GM19397 (cell line): ENCODE measurements around the gene VPS35L.

Experiments used
- ATAC-seq: cut with Tn5 transposase; IDR thresholded peaks from one replicate; pipeline ENCODE4 v1.9.1; 2021; ENCODE audit warnings: mild to moderate bottlenecking, moderate library complexity; ENCODE audit not compliant: unreplicated experiment

The VPS35L gene

GRCh38 chr16:19688396-19689024 is 133.0 kb downstream of the VPS35L start:
- no peak for ATAC-seq

- no peak for ATAC-seq
Observed at GRCh38 chr16:19689342-19689741, 133.8 kb downstream of the VPS35L start.

- ATAC-seq, result no peak
Observed at GRCh38 chr16:19690196-19690595, 134.7 kb downstream of the VPS35L start.

GRCh38 chr16:19691161-19691711 is 135.7 kb downstream of the VPS35L start:
- ATAC-seq, result no peak

- no peak for ATAC-seq
Observed at GRCh38 chr16:19694989-19695388, 139.5 kb downstream of the VPS35L start.

- no peak for ATAC-seq
Observed at GRCh38 chr16:19696328-19696727, 140.8 kb downstream of the VPS35L start.

- ATAC-seq, result no peak
Observed at GRCh38 chr16:19696961-19697360, 141.5 kb downstream of the VPS35L start.

- no peak for ATAC-seq
Observed at GRCh38 chr16:19697756-19698318, 142.3 kb downstream of the VPS35L start.

- ATAC-seq, result no peak
Observed at GRCh38 chr16:19698480-19699465, 143.3 kb downstream of the VPS35L start.

GRCh38 chr16:19699472-19699871 is 144.0 kb downstream of the VPS35L start:
- no peak for ATAC-seq

- ATAC-seq, result no peak
Observed at GRCh38 chr16:19700319-19700781, 144.8 kb downstream of the VPS35L start.

GRCh38 chr16:19701091-19701490 is 145.6 kb downstream of the VPS35L start:
- no peak for ATAC-seq

- ATAC-seq, result no peak
Observed at GRCh38 chr16:19703172-19703889, 147.8 kb downstream of the VPS35L start.

GRCh38 chr16:19704321-19705145 is 149.0 kb downstream of the VPS35L start:
- no peak for ATAC-seq

- no peak for ATAC-seq
Observed at GRCh38 chr16:19705146-19705501, 149.6 kb downstream of the VPS35L start.

- ATAC-seq, result no peak
Observed at GRCh38 chr16:19705843-19706242, 150.3 kb downstream of the VPS35L start.

GRCh38 chr16:19706846-19707245 is 151.3 kb downstream of the VPS35L start:
- ATAC-seq, result no peak

GRCh38 chr16:19707569-19708295 is 152.2 kb downstream of the VPS35L start:
- no peak for ATAC-seq
